Measurements from ENCODE around the gene PARD3B.

DNA sequence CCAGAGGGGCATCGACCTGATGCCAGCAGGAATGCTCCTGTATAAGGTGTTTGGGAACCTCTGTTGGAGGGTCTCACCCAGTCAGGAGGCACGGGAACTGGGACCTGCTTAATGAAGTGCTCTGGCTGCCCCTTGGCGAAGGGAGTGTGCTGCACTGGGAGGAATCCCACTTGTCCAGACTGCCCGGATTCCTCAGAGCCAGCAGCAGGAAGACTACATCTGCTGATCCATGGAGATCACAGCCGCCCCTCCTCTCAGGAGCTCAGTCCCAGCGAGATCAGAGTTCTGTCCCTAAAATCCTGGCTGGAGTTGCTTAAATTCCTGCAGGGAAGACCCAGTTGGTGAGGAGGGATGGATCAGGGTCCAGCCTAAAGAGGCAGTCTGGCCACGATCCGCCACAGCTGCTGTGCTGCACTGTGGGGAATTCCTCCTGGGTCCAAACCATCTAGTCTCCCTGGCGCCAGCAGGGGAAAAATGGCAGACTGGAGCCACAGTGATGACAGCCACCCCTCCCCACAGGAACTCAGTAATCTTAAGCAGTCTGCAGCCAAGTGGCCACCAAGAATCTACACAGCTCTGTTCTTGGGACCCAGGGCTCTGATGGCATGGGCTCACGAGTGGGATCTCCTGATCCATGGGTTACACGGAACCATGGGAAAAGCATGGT, 1060.5 kb downstream of the PARD3B start:
- TF ChIP-seq POLR2A (IDR thresholded peaks at IDR 0.05): no peak
- TF ChIP-seq, protein P1, sequence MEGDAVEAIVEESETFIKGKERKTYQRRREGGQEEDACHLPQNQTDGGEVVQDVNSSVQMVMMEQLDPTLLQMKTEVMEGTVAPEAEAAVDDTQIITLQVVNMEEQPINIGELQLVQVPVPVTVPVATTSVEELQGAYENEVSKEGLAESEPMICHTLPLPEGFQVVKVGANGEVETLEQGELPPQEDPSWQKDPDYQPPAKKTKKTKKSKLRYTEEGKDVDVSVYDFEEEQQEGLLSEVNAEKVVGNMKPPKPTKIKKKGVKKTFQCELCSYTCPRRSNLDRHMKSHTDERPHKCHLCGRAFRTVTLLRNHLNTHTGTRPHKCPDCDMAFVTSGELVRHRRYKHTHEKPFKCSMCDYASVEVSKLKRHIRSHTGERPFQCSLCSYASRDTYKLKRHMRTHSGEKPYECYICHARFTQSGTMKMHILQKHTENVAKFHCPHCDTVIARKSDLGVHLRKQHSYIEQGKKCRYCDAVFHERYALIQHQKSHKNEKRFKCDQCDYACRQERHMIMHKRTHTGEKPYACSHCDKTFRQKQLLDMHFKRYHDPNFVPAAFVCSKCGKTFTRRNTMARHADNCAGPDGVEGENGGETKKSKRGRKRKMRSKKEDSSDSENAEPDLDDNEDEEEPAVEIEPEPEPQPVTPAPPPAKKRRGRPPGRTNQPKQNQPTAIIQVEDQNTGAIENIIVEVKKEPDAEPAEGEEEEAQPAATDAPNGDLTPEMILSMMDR (IDR thresholded peaks at IDR 0.05): no peak
